GM23338 (cell line): Measurements from ENCODE around the gene C1orf116. TPM values are rescaled to one million over a fixed set of nuclear protein-coding genes. Genes with fewer than 3 reads are reported as not detected.

Source experiments
- ATAC-seq: fragments of 200-7000 bp; cut with Tn5 transposase; 3 replicates; pipeline ENCODE4 v1.9.1; 2020
- DNase-seq: peaks from one replicate; pipeline ENCODE4 v3.0.0-alpha.2; 2015; ENCODE audit warnings: low spot score
- H2AFZ ChIP-seq: fragments of 200-600 bp; sonication (generic); 2 replicates; pipeline ENCODE4 v1.8.0; 2016; ENCODE audit warnings: antibody characterized with exemption, mild to moderate bottlenecking, moderate library complexity
- H3F3A ChIP-seq: fragments of 200-600 bp; sonication (generic); replicated peaks from 2 replicates; pipeline ENCODE4 v1.8.0; 2017; ENCODE audit warnings: antibody characterized with exemption, mixed run types, low read depth
- H3K27ac ChIP-seq: fragments of 200-600 bp; sonication (generic); 2 replicates; pipeline ENCODE4 v1.6.1; 2016; ENCODE audit warnings: low read depth
- H3K27me3 ChIP-seq: fragments of 200-600 bp; sonication (generic); 2 replicates; pipeline ENCODE4 v1.8.0; 2016; ENCODE audit warnings: mild to moderate bottlenecking, mixed run types, moderate library complexity; ENCODE audit not compliant: insufficient read depth
- H3K36me3 ChIP-seq: fragments of 200-600 bp; sonication (generic); 2 replicates; pipeline ENCODE4 v1.8.0; 2016; ENCODE audit warnings: mild to moderate bottlenecking; ENCODE audit not compliant: insufficient read depth
- H3K4me1 ChIP-seq: fragments of 200-600 bp; sonication (generic); 2 replicates; pipeline ENCODE4 v1.8.0; 2016; ENCODE audit warnings: mild to moderate bottlenecking, moderate library complexity; ENCODE audit not compliant: insufficient read depth
- H3K4me2 ChIP-seq: fragments of 200-600 bp; sonication (generic); 2 replicates; pipeline ENCODE4 v1.7.1; 2017; ENCODE audit warnings: mixed run types
- H3K4me3 ChIP-seq: fragments of 200-600 bp; sonication (generic); 2 replicates; pipeline ENCODE4 v1.6.1; 2016; ENCODE audit warnings: mixed run types
- H3K79me2 ChIP-seq: fragments of 200-600 bp; sonication (generic); replicated peaks from 2 replicates; pipeline ENCODE4 v1.8.0; 2017; ENCODE audit warnings: mild to moderate bottlenecking; ENCODE audit not compliant: insufficient read depth
- H3K9me2 ChIP-seq: fragments of 200-600 bp; sonication (generic); 2 replicates; pipeline ENCODE4 v1.8.0; 2017; ENCODE audit not compliant: insufficient read depth
- H4K20me1 ChIP-seq: fragments of 200-600 bp; sonication (generic); replicated peaks from 2 replicates; pipeline ENCODE4 v1.8.0; 2017; ENCODE audit warnings: mild to moderate bottlenecking; ENCODE audit not compliant: insufficient read depth
- H3K27ac Mint-ChIP-seq: 2 replicates; pipeline ENCODE4 v1.8.0; 2020; ENCODE audit warnings: inconsistent platforms, mild to moderate bottlenecking, moderate library complexity, mixed read lengths
- H3K27me3 Mint-ChIP-seq: 3 replicates; pipeline ENCODE4 v1.8.0; 2022; ENCODE audit warnings: low read depth, mild to moderate bottlenecking, moderate library complexity, mixed read lengths, inconsistent platforms; ENCODE audit not compliant: insufficient read depth, poor library complexity
- H3K36me3 Mint-ChIP-seq: 3 replicates; pipeline ENCODE4 v1.8.0; 2021; ENCODE audit warnings: low read depth, mild to moderate bottlenecking, inconsistent platforms, moderate library complexity, mixed read lengths
- H3K4me1 Mint-ChIP-seq: 3 replicates; pipeline ENCODE4 v1.8.0; 2020; ENCODE audit warnings: mild to moderate bottlenecking, inconsistent platforms, mixed read lengths
- H3K4me3 Mint-ChIP-seq: 3 replicates; pipeline ENCODE4 v1.8.0; 2021; ENCODE audit warnings: moderate library complexity, mild to moderate bottlenecking, inconsistent platforms, mixed read lengths
- H3K9me3 Mint-ChIP-seq: 3 replicates; pipeline ENCODE4 v1.8.0; 2020; ENCODE audit warnings: moderate library complexity, mild to moderate bottlenecking, inconsistent platforms, mixed read lengths
- CREB1 ChIP-seq: fragments of 250-450 bp; sonication (Bioruptor Pico); IDR thresholded peaks from 2 replicates; pipeline ENCODE4 v1.5.0; 2020; ENCODE audit warnings: low read depth, mild to moderate bottlenecking, moderate library complexity
- EZH2 ChIP-seq: fragments of 200-600 bp; sonication (generic); IDR thresholded peaks from one replicate; pipeline ENCODE4 v1.8.0; 2017; ENCODE audit warnings: antibody characterized with exemption, mild to moderate bottlenecking, low read depth; ENCODE audit not compliant: unreplicated experiment
- POLR2AphosphoS5 ChIP-seq: IDR thresholded peaks from 2 replicates; pipeline ENCODE4 v1.6.1; 2016; ENCODE audit warnings: antibody characterized with exemption, low read depth
- ZNF462 ChIP-seq: fragments of 250-450 bp; sonication (Bioruptor Pico); IDR thresholded peaks from 2 replicates; pipeline ENCODE4 v1.5.0; 2020; ENCODE audit warnings: mild to moderate bottlenecking, moderate library complexity
- polyA plus RNA-seq: library from polyadenylated mRNA; unstranded; fragments of >200 nt; fragmentation: Nextera tagmentation; extraction: Ambion mirVana; gene quantifications from 2 replicates; pipeline ENCODE4 v1.2.1, GENCODE V29; 2016
- total RNA-seq: library from RNA; depleted of rRNA; stranded (reverse); fragments of >200 nt; shearing (Covaris generic); gene quantifications from 2 replicates; pipeline ENCODE4 v1.2.3, GENCODE V29; 2014

The C1orf116 gene
- total and polyA plus RNA-seq, 2 experiments from 2014 or later: 2.3 to 5.3 TPM

GRCh38 chr1:207067185-207067584, 34.6 kb upstream of the C1orf116 start (continued):
- TF ChIP-seq ZNF462 (CRISPR knock-in tag): no peak

- TF ChIP-seq ZNF462 (CRISPR knock-in tag) (no peak), POLR2AphosphoS5 (no peak), CREB1 (CRISPR knock-in tag) (no peak), EZH2 (no peak)
- H3K9me3 Mint-ChIP-seq: no peaks in the 10 kb centered on the region
- H3K4me1 ChIP-seq: no peaks in the 10 kb centered on the region
- H3K4me1 Mint-ChIP-seq: peaks cover 2% of the 10 kb centered on the region; the same call in 1 of the 3 replicates
- no peaks in the 10 kb centered on the region for H4K20me1 ChIP-seq
- H3K36me3 ChIP-seq: peaks cover 10% of the 10 kb centered on the region; the same call in 1 of the 2 replicates
- H3K27ac Mint-ChIP-seq: no peak overlapping the region
- no peak for DNase-seq
- H3K9me2 ChIP-seq: no peaks in the 10 kb centered on the region
- H3K4me3 ChIP-seq: no peak overlapping the region
- H3K36me3 Mint-ChIP-seq: peaks cover 43% of the 10 kb centered on the region
- H3F3A ChIP-seq: no peaks in the 10 kb centered on the region
- no peak overlapping the region for H2AFZ ChIP-seq
- H3K4me3 Mint-ChIP-seq: no peak overlapping the region
- peaks cover 2% of the 10 kb centered on the region for H3K27me3 Mint-ChIP-seq
- no peaks in the 10 kb centered on the region for H3K27me3 ChIP-seq
- no peak for ATAC-seq
- H3K79me2 ChIP-seq: no peaks in the 10 kb centered on the region
- H3K4me2 ChIP-seq: no peak overlapping the region
- H3K27ac ChIP-seq: no peak overlapping the region
Observed at GRCh38 chr1:207064561-207064960, 32.0 kb upstream of the C1orf116 start.
